Sigmoid colon (tissue), 7 donors: ENCODE measurements around the gene CPNE4. TPM values are rescaled to one million over a fixed set of nuclear protein-coding genes. Genes with fewer than 3 reads are reported as not detected.

Source experiments
- DNase-seq: peaks from one replicate; pipeline ENCODE4 v3.0.0-alpha.2; 2019
- H3K27ac ChIP-seq, 4 donors: fragments of 200-600 bp; sonication (generic); one replicate each; pipeline ENCODE4 v1.5.1; 2016 to 2019; ENCODE audit warnings: mild to moderate bottlenecking in 1 of 4
- H3K27me3 ChIP-seq, 3 donors: fragments of 200-600 bp; sonication (generic); one replicate each; pipeline ENCODE4 v1.5.1; 2019; ENCODE audit warnings: mild to moderate bottlenecking in 1 of 3
- H3K36me3 ChIP-seq, 4 donors: fragments of 200-600 bp; sonication (generic); one replicate each; pipeline ENCODE4 v1.5.1; 2016 to 2019
- H3K4me1 ChIP-seq, 4 donors: fragments of 200-600 bp; sonication (generic); one replicate each; pipeline ENCODE4 v1.5.1; 2017 to 2019
- H3K4me3 ChIP-seq, 4 donors: fragments of 200-600 bp; sonication (generic); one replicate each; pipeline ENCODE4 v1.5.1; 2017 to 2019; ENCODE audit warnings: mild to moderate bottlenecking in 2 of 4, moderate library complexity in 1 of 4
- H3K9me3 ChIP-seq, 4 donors: fragments of 200-600 bp in 3 of 4; sonication (generic) in 3 of 4; one replicate each; pipeline versions ENCODE4 v1.5.1 to v1.6.1; 2013 to 2019
- CTCF ChIP-seq, 4 experiments: fragments of 450-650 bp in 3 of 4; fragments of 200-600 bp in 1 of 4; IDR thresholded peaks; one replicate each; pipeline ENCODE4 v1.5.1; 2016 to 2019; ENCODE audit warnings: antibody characterized with exemption in 4 of 4, mild to moderate bottlenecking in 3 of 4, moderate library complexity in 2 of 4
- EP300 ChIP-seq, 4 donors: sonication (generic); formaldehyde crosslinking; IDR thresholded peaks; one replicate each; pipeline ENCODE4 v1.6.1; 2017; ENCODE audit warnings: antibody characterized with exemption in 4 of 4
- POLR2A ChIP-seq, 2 donors: fragments of 450-650 bp; IDR thresholded peaks; one replicate each; pipeline ENCODE4 v1.6.1; 2016; ENCODE audit warnings: antibody characterized with exemption in 2 of 2, mild to moderate bottlenecking in 2 of 2, moderate library complexity in 2 of 2
- POLR2AphosphoS5 ChIP-seq, 4 donors: sonication (generic); formaldehyde crosslinking; IDR thresholded peaks; one replicate each; pipeline ENCODE4 v1.6.1; 2017; ENCODE audit warnings: antibody characterized with exemption in 4 of 4
- WGBS, 2 donors: extraction: QIAGEN DNeasy Blood & Tissue Kit; methylation state at CpG; one replicate each; pipeline ENCODE4 v1.1.7; 2013; 5-methylcytosine and 5-hydroxymethylcytosine counted together
- intact Hi-C: fragments of 100-400 bp; cut with DNase I; formaldehyde crosslinking; loops from one replicate; pipeline ENCODE4 v1.15.1; 2023
- polyA plus RNA-seq, 3 donors: library from polyadenylated mRNA; stranded (reverse); fragments of 200-250 nt; gene quantifications; one replicate each; pipeline ENCODE4 v1.2.3, GENCODE V29; 2013
- total RNA-seq, 4 donors: library from RNA; depleted of rRNA; stranded (reverse); fragments of >200 nt; gene quantifications; one replicate each; pipeline ENCODE4 v1.1.0, GENCODE V29; 2016
- donor health status: healthy with polysubstance abuse.
- donor health status: Bipolar disorder and iron deficiency.
- donor health status: healthy.

The CPNE4 gene
- total and polyA plus RNA-seq, 7 donors: 0.23 to 1.1 (median 0.54) TPM; not detected in 2

GRCh38 chr3:132029182-132029902 is 5.5 kb downstream of the CPNE4 start:
- WGBS, 2 donors: 21 to 28% methylated on average over 15 of the region's 15 CpGs
- H3K27me3 ChIP-seq: peaks cover 4 to 32% (median 13%) of the 10 kb centered on the region in 3 donors
- H3K9me3 ChIP-seq: no peaks in the 10 kb centered on the region
- H3K36me3 ChIP-seq: no peaks in the 10 kb centered on the region
- H3K4me3 ChIP-seq: no peak overlapping the region
- no peak overlapping the region for H3K27ac ChIP-seq
- DNase-seq: peak; percentile 75
- H3K4me1 ChIP-seq: peaks cover 0 to 6% (median 4%) of the 10 kb centered on the region in 4 donors
- no peak for TF ChIP-seq EP300 (IDR thresholded peaks at IDR 0.05)
- TF ChIP-seq POLR2AphosphoS5 (IDR thresholded peaks at IDR 0.05): no peak
- TF ChIP-seq CTCF (IDR thresholded peaks at IDR 0.05): peak in 3 of 4 experiments; percentile 42 to 65 (median 56)
- no peak for TF ChIP-seq POLR2A (IDR thresholded peaks at IDR 0.05)
- intact Hi-C loops: loop anchor here (2.0 kb wide), 1 partner anchor 235 kb away; no protein-coding TSS in a partner anchor

GRCh38 chr3:132022914-132023313 is 11.9 kb downstream of the CPNE4 start:
- H3K4me1 ChIP-seq: no peaks in the 10 kb centered on the region
- no peak for DNase-seq
- no peak overlapping the region for H3K27ac ChIP-seq
- no peaks in the 10 kb centered on the region for H3K36me3 ChIP-seq
- no peak overlapping the region for H3K4me3 ChIP-seq
- intact Hi-C loops: no loop called here
- peaks cover 0 to 7% (median 0%) of the 10 kb centered on the region in 3 donors for H3K27me3 ChIP-seq
- 29 to 44% methylated on average over 7 of the region's 7 CpGs for WGBS, 2 donors
- TF ChIP-seq POLR2A (IDR thresholded peaks at IDR 0.05) (no peak), EP300 (IDR thresholded peaks at IDR 0.05) (no peak), POLR2AphosphoS5 (IDR thresholded peaks at IDR 0.05) (no peak), CTCF (IDR thresholded peaks at IDR 0.05) (no peak)
- H3K9me3 ChIP-seq: no peaks in the 10 kb centered on the region

- H3K27me3 ChIP-seq: peaks cover 0 to 13% (median 0%) of the 10 kb centered on the region in 3 donors
- no peak overlapping the region for H3K27ac ChIP-seq
- H3K36me3 ChIP-seq: no peaks in the 10 kb centered on the region
- no peak for DNase-seq
- no peak for TF ChIP-seq EP300 (IDR thresholded peaks at IDR 0.05)
- no peak for TF ChIP-seq POLR2A (IDR thresholded peaks at IDR 0.05)
- no peak for TF ChIP-seq CTCF (IDR thresholded peaks at IDR 0.05)
- no peaks in the 10 kb centered on the region for H3K4me1 ChIP-seq
- no peaks in the 10 kb centered on the region for H3K9me3 ChIP-seq
- intact Hi-C loops: no loop called here
- 27 to 37% methylated on average over 3 of the region's 3 CpGs for WGBS, 2 donors
- no peak overlapping the region for H3K4me3 ChIP-seq
Observed at GRCh38 chr3:132020058-132020457, 14.8 kb downstream of the CPNE4 start.

GRCh38 chr3:132017137-132017536 is 17.7 kb downstream of the CPNE4 start:
- TF ChIP-seq POLR2A (IDR thresholded peaks at IDR 0.05) (no peak), EP300 (IDR thresholded peaks at IDR 0.05) (no peak), POLR2AphosphoS5 (IDR thresholded peaks at IDR 0.05) (no peak), CTCF (IDR thresholded peaks at IDR 0.05) (no peak)
- Histone ChIP-seq H3K27ac (no peak overlapping the region), H3K4me1 (no peaks in the 10 kb centered on the region), H3K9me3 (no peaks in the 10 kb centered on the region), H3K4me3 (no peak overlapping the region), H3K36me3 (no peaks in the 10 kb centered on the region), H3K27me3 (peaks cover 0 to 20% (median 0%) of the 10 kb centered on the region in 3 donors)
- DNase-seq: no peak
- 89 to 91% methylated on average over 3 of the region's 3 CpGs for WGBS, 2 donors
- intact Hi-C loops: no loop called here
